ENCODE results near the gene IGSF9.
"Not testable (repeated sequence)": the region's sequence is repeated elsewhere in the genome, so short reads cannot be mapped to it uniquely, and the experiment has no call there.

IGSF9 gene

DNA sequence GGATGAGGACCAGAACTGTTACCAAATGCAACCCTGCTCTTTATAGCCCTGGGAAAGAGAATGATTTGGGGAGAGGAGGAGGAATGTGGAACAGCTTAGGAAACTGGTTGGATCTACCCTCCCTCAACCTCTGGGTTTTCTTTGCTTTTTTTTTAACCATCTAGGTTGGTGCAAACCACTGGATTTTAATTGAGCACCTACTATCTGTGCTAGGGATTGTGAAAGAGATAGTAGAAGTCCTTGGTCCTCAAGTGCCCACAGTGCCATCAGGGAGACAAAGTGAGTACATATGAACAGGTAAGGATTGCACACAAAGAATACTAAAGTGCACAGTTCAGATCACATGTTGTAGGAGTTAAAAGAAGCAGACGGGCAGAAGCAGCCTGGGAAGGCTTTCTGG lies 24.8 kb downstream of the IGSF9 start:
- DNase-seq (ENCODE audit: low read depth, low spot score): no peak

DNA sequence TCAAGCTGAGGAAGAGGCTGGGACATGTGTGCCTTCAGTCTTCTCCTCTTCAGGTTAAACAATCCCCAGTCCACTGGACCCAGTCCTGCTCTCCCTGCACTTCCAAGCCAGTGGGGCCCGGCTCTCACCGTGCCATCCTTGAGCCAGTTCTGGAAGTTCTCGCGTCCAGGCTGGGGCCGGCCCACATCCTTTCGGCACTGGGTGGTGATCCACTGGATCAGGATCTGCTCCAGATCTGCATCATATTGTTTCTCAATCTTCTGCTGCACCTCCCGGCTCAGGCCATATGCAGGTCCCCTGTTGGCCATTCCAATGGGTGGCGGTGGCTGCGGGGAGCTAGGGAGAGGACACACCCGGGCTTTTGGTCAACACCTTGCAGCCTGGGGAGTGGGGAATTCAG lies 25.2 kb downstream of the IGSF9 start:
- DNase-seq (ENCODE audit: low read depth, low spot score): no peak

DNA sequence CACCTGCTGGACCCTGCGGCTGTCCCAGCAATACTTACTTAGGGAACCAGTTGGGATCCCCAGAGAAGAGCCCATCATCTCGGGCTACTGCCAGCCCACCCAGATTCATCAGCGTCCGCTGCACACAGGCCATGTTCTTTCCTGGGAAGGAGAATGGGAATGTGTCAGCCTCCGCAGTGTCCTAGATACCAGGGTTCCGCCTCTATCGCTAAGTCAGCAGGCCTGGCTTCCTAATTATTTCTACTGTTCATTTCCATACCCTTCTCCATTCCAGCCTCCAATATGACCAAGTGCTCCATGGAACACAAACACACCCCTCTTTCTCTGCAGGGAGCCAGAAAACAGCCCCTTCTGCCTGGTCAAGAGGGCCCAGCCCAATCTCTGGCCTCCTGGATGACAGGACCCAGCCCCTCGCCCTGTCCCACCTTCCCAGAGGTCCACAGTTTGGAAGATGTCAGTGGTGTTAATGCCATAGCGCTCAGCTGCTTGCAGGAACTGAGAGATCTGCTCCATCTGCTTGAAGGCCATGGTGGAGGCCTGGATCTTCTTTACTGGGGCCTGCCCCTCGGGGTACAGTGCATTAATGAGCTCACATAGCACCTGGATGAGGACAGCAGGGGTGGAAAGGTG lies 26.1 kb downstream of the IGSF9 start:
- DNase-seq (ENCODE audit: low read depth, low spot score): no peak

DNA sequence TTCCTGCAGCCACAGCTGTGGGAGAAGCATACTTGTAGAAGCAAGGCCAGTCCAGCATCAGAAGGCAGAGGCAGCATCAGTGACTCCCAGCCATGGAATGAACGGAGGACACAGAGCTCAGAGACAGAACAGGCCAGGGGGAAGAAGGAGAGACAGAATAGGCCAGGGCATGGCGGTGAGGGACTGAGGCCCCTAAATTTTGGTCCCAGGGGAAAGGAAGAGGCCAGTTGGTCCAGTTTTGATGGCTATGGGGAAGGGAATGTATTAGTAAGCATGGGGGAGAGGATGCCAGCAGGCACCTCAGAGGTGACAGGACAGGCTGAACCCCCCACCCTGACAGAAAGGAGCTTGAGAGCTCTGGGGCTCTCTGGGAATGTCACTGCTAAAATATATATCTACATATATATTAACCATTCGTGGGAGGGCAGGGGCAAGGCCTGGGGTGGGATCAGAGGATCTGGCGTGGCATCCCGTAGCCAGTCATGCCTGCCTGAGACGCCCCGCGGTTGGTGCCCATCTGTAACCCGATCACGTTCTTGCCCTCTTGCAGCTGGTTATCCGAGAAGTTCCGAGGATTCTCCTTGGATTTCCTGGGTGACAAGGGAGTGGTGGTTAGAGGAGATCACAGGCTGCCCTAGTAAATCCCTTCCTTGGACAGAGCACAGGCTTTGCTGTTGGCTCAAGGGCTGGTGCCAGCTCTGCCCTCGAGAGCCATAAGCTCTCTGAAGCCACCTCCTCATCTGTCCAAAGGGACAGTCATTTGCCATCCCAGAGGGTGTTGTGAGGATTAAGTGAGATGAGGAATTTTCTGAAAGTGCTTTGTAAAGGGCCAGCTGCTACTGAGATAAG lies 26.8 kb downstream of the IGSF9 start:
- DNase-seq (ENCODE audit: low read depth, low spot score): no peak

DNA sequence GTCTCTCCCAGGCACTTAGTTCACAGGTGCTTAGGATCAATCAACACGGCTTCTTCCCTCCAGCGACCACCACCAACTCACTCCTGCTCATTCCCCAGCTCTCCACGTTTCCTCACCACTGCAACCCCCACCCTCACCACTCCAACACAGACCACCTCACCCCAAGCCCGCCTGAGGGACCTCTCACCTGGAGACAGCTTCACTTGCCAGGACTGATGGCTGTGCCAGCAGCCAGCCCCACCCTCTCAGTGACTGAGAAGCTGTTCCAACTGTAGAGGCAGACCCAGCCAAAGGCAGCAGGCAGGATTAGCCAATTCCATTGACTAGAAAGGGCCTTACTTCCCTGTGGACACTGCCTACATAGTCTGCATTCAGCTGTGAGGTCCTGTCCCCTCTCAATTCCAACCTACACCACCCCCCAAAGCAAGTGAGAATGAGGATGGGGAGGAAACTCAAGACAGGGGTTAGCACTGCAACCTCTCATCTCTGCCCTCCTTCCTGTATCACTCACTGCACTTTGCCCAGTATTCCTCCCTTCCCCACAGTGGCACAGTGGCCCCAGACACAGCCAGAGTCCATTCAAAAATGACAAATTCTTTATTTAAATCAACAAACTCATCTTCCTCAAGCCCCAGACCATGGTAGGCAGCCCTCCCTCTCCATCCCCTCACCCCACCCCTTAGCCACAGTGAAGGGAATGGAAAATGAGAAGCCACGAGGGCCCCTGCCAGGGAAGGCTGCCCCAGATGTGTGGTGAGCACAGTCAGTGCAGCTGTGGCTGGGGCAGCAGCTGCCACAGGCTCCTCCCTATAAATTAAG lies 27.7 kb downstream of the IGSF9 start:
- no peak for DNase-seq (ENCODE audit: low read depth, low spot score)

DNA sequence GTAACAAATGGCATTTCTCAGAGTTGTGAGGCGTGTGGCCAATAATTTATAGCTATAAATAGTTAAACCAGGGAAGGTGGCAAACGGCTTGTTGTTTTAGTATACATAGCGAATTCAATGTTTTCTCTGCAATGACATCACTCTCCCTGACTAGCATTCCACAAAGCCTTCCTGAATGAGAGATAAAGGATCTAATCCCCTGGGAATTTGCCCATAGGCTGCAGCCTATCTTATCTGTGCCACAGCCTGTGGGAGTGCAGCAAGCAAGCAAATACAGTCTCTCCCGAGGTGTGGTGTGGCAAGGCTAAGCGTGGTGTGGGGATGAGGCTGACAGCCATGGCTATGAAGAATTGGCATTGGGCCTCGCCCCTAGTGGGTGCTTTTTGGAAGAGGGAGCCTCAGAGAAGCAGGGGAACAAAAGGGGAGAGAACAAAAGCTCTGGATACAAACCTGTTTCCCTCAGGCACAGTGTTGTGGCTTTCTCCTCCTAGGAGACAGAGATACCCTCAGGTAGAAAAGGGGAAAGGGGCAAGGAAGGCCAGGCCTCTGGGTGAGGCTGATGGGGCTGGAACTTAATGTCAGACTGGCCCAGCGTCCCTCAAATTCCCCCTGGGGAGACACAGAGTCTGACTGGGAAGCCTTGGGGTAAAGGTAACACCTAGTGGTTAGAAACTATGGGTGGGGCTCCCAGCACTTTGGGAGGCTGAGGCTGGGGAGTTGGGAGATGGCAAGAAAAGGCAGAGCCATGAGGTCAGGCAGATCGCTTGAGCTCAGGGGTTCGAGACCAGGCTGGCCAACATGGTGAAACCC lies 29.0 kb downstream of the IGSF9 start:
- DNase-seq (ENCODE audit: low read depth, low spot score): peak; percentile 81

DNA sequence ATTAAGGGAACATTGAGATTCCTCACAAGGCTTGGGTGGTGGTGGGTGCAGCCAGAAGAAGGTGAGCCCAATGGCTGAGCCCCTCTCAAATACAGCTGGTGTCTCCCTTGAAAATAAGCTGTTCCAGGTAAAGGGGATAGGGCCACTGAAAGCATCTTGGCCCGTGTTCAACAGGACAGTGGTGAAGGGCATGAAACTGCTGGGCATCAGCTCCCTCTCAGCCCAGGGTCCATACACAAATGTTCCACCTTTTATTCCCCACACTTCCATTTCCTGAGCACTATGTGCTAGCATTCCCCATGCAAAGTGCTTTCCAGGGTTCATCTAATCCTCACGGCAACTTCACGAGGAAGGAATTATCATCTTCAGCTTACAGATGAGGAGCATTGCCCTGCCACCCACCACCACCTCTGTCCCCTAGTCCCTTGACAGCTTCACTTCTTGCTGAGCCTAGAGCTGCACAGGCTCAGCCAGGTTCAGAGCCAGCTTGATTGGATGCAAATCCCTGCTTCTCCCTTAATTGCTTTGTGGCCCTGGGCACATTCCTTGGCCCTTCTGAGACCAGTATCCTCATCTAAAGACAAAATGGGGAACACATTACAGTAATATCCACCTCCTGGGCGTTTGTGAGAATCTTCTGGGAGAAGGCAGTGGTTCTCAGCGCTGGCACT lies 29.7 kb downstream of the IGSF9 start:
- no peak for DNase-seq (ENCODE audit: low read depth, low spot score)

DNA sequence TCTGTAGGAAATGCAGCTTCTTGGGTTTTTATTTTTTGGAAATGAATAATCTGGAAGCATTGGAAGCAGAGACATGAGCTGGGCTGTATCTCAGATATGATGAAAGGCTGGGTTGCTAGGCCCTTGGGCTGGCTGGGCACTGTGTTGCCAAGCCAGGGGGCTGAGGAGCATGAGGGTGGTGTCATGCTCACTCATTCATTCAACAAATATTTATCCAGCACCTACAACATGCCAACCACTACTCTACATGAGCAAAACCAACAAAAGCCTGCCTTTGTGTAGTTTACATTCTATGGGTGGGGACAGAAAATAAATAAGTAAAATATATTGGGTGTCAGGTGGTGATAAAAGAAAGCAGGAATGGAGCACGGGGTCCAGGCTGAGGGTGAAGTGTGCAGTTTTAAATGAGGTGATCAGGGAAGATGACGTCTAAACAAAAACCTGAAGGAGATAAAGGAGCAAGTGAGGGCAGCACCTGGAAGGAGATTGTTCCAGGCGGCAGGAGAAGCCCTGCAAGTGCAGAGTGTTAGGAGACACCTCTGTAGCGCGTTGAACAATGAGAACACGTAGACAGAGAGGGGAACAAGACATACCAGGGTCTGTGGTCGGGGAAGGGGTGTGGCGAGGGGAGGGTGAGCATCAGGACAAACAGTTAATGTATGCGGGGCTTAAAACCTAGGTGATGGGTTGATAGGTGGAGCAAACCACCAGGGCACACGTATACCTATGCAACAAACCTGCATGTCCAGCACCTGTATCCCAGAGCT lies 31.0 kb downstream of the IGSF9 start:
- no peak for DNase-seq (ENCODE audit: low read depth, low spot score)

DNA sequence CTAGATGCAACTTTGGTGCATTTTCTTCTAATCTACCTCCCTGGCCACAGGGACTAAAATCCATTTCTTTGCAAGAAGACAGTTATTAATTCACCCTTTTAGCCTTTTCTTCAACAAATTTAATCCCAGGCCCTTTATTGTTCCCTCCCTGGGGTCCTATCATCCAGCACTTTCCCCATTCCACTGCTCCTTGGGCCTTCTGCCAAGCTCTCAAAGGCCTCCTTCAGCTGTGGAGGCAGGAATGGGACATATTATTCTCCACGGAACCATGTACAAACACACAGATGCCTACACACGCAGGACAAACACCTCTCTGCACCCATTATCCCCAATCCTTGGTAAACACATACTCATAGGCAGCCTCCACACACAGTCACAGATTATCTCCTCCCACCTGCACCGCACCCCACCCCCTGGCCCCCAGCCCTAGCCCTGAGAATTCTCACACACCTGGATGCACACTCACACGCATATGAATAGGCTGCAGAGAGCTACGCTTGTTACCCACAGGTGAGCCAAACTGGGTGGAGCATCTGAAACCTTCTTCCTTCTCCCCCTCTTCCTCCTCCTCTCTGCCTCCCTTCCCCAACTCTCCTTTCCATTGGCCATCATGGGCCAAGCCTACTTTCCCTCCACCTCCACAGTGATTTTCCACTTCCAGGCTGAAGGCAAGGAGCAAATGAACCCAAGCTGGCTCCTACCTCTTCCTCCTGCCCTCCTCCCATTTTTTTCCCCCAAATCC lies 31.8 kb downstream of the IGSF9 start:
- no peak for DNase-seq (ENCODE audit: low read depth, low spot score)

DNA sequence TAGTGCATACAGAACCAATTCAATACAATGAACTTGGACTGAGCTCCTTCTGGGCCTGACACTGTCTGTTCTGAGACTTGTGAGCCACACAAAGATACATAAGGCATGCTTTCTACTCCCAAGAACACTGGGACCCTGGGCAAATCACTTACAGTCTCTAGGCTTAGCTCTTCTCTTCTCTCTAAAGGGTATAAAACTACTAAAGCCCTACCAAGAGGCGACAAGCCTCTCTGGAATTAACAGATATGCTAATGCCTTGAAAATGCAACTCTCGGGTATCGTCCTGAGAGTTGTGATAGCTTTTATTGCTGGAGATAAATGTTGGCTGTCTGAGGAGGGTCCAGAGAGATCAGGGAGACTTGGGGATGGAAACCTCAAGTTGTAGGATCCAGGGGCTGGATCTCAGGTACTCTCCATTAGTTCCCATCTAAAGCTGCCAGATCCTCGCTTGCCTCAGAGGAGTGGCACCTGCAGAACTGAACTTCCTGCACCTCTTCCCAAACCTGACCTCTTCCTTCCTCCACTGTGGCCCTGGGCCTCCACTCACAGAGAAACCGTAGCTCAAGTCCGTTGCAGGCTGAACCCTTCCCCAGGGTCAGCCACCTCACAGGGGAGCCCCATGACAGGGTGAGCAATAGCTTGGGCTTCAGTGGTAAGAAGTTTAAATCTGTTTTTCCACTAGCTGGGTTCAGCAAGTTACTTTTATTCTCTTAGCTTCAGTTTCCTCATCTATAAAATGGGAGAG lies 33.9 kb downstream of the IGSF9 start:
- no peak for DNase-seq (ENCODE audit: low read depth, low spot score)

DNA sequence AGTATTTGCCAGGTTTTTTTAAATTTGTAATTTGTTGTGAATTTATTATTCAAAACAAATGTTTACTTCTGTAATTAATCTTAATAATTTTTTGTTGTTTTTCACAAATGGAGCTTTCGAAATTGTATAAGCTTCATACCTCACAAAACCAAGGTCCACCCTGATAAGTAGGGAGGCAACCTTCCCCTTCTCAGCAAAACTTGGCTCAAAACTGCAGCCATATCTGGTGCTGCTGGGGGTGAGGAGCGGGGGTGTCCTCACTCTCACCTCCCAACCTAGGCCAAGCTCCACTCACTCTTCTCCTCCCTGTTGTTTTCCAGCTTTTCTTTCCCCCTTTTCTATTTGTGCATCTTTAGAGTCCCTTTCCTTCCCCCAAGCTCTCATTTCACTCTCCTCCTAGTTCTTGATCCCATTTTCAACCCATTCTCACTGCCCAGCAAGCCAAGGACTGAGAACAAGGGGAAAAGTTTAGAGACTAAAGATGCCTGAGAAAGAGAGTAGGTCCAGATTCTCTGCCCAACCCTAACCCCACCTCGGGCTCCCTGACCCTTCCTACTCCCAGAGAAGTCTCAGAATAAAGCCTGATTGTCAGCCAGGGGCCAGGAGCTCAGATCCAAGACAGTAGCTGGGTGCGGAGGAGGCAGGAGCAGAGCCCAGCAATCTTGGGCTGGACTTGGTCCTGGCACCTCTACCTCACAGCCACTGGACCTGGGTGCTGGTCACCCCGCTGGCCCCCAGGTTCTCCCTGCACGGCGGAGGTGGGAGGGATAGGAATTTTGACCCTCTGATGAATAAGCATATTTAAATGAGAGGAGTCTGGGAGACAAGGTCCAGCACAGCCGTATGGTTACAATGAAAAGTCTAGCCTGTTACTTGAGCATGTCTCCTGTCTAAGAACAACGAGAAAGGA lies 37.1 kb downstream of the IGSF9 start:
- no peak for DNase-seq (ENCODE audit: low read depth, low spot score)

DNA sequence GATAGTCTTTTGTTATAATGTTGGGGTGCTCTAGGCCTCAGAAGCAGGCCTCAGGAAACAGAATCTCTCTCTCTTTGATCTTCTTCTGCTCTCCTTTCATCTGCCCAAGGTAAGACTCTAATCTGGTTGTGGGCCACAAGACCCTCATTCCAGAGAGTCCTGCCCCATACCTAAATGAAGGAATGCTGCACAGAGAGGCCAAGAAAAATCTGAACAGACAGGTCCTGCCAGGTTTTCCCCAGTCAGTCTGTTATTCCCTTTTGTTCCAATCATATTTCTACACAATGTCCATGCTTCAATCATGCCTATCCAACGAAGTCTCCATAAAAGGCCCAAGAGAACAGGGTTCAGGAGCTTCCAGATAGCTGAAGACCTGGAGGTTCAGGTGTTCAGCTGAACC lies 38.5 kb downstream of the IGSF9 start:
- no peak for DNase-seq (ENCODE audit: low read depth, low spot score)

DNA sequence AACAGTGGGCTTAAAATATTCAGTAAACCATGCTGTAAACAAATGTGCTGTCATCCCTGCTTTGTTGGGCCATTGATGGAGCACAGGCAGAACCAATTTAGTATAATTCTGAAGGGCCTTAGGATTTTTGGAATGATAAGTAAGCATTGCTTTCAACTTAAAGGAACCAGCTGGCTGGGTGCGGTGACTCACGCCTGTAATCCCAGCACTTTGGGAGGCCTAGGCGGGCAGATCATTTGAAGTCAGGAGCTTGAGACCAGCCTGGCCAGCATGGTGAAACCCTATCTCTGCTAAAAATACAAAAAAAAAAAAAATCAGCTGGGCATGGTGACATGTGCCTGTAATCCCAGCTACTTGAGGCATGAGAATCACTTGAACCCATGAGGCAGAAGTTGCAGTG lies 41.4 kb downstream of the IGSF9 start:
- DNase-seq (ENCODE audit: low read depth, low spot score): not testable (repeated sequence)

DNA sequence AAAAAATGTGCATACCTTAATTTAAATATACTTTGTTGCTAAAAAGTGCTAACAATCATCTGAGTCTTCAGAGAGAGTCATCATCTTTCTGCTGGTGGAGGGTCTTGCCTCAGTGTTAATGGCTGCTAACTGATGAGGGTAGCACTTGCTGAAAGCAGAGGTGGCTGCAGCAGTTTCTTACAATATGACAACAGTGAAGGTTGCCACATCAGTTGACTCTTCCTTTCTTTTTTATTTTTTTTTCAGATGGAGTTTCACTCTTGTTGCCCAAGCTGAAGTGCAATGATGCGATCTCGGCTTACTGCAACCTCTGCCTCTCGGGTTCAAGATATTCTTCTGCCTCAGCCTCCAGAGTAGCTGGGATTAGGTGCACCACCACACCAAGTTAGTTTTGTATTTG lies 42.9 kb downstream of the IGSF9 start:
- no peak for DNase-seq (ENCODE audit: low read depth, low spot score)

DNA sequence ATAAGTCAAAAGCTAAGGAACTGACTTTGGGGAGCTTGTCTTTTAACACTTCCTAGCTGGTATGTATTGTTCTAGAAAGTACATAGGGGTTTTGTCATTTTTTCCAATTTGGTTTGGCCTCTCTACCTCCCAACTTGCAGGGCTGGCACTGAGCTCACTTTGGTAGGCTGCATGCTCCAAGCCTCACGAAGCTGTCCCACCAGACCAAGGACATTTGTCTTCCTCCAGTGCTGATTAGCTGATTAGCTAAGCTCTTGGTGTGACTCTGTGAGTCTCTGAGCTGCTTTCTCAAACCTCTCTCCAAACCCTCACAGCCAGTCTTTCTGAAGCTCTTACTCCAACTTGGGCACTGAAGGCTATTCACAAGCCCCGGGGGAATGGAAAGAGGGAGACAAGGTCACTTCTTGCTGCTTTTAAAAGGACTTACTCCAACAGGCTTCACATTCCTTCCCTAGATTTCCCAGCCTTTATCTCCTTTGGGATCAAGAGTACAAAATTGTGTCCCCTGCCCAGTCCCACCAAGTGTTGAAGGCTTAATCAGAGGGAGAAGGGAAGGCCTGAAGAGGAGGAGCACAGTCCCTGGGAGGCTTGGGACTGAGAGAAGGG lies 44.6 kb downstream of the IGSF9 start:
- DNase-seq (ENCODE audit: low read depth, low spot score): no peak

DNA sequence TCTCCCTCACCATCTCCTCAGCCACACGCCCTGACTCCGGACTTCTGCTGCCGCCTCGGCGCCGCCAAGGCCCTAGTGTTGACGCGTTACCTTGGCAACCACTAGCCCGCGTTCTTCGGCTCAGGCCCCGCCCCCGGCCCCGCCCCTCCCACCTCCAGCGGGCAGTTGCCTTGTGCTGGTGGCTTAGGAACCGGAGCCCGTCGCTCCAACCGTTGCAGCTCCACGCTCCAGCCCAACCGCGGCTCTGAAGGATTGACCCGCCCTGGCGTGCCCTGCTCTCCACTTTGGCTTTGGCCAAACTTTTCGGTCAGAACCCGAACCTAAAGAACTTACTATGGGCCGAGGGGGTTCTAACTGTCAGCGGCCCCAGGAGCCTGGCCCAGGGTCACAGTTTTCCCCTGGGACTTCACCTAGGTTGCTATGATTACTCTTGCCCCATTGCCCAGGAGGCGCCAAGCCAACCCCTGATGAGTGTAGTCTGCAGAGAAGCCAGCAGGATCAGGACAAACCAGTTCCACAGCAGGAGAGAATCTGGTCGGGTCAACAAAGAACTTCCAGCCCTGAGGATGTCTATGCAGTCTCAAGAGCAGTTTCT lies 45.2 kb downstream of the IGSF9 start, which contains the start of gene CFAP45:
Gene CFAP45 (minus strand): TSS at position 80 of the 595 bp plus-strand sequence. CDS start 67 bp downstream, at position 13.
- peak; percentile 92 for DNase-seq (ENCODE audit: low read depth, low spot score)

DNA sequence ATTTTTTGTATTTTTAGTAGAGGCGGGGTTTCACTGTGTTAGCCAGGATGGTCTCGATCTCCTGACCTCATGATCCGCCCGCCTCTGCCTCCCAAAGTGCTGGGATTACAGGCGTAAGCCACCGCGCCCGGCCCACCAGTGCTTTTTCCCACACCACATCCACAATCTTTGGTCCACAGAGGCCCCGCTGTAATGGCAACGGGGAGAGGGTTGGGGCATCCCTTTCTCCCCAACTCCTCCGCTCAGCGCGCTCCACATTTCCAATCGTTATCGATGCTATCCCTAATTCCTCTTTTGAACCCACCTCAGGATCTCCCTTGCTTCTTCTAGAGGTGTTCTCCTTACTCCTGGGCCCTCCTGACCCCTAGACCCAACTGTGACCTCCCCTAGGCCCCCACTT lies 45.8 kb downstream of the IGSF9 start:
- not testable (repeated sequence) for DNase-seq (ENCODE audit: low read depth, low spot score)

Data from astrocyte of the hippocampus (primary cell).